HG02970 (cell line): ENCODE measurements around the gene SRPK2.
"Not testable (repeated sequence)": the region's sequence is repeated elsewhere in the genome, so short reads cannot be mapped to it uniquely, and the experiment has no call there.

Source experiments
- ATAC-seq: cut with Tn5 transposase; IDR thresholded peaks from one replicate; pipeline ENCODE4 v1.9.1; 2021; ENCODE audit warnings: mild to moderate bottlenecking, moderate library complexity, moderate number of reproducible peaks; ENCODE audit not compliant: unreplicated experiment, low FRiP score

Gene SRPK2

DNA sequence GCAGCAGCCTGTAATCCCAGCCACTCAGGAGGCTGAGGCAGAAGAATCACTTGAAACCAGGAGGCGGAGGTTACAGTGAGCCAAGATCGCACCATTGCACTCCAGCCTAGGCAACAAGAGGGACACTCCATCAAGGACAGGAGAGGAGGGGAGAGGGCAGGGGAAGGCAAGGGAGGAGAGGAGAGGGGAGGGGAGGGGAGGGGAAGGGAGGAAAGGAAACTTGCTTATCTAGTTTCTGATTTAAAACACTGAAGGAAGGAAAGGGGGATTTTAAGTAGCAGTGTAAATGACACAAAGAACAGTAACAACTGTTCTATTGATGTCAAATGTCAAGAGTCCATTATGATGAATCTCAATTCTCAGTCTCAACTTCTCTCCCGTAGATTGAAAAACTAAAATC is 43.7 kb downstream of the SRPK2 start:
- no peak for ATAC-seq

DNA sequence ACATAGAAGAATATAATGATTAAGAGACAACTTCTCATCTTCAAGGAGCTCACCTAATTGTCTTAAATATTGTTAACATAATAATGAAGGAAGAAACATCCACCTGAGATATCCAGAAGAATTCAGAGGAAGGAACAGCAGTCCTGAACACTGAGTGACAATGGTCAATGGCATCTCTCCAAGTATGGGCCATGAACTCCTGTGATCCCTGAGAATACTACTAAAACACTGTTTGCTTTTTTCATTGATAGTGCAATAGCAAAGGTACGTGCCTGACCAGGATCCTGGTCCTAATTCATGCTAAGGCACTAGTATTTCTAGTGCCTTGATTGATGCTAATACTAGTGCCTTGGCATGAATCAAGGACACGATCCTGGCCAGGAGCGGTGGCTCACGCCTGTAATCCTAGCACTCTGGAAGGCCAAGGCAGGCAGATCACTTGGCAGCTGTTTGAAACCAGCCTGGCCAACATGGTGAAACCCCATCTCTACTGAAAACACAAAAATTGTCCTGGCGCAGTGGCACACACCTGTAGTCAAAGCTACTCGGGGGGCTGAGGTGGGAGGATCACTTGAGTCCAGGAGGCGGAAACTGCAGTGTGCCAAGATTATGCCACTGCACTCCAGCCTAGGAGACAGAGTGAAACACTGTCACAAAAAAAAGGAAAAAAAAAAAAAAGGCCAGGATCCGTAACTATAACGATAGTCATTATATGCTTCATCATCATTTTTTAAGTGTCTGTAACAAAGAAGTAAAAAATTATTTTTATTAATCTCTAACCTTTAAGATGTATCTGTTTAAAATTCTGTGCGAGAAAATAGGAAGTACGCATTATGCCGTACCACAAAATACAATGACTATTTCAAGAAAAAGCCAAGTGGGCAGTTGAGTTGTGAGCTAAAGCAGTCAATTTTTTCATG is 49.1 kb downstream of the SRPK2 start:
- ATAC-seq, result no peak

DNA sequence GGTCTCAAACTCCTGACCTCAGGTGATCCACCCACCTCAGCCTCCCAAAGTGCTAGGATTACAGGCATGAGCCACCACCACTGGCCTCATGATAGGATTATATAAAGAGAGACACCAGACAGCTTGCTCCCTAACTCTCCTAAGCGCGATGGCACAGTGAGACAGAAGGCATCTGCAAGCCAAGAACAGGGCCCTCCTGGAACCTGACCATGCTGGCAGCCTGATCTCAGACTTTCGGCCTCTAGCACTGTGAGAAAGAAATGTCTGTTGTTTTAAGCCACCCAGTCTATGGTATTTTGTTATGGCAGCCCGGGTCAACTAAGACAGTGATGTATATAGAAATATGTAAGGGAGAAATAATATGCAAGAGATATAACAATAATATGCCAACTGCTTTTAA is 51.2 kb downstream of the SRPK2 start:
- ATAC-seq, result no peak

DNA sequence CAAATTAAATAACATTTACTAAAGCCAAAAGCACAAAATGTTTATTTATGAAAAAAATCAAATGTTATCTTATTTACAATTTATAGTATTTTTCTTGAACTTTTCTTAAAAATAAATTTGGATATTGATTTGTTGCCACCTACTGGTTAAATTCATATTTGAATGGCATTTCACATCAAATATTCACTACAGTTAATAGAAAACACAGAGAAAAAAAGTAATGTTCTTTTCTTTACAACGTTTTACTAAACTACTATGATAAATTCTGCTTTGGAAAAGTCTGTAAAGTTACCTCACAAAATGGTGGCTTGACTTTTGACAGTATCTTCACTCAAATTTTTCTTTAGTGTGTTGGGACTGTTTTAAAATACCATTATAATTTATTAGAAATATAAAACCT is 52.7 kb downstream of the SRPK2 start:
- no peak for ATAC-seq

DNA sequence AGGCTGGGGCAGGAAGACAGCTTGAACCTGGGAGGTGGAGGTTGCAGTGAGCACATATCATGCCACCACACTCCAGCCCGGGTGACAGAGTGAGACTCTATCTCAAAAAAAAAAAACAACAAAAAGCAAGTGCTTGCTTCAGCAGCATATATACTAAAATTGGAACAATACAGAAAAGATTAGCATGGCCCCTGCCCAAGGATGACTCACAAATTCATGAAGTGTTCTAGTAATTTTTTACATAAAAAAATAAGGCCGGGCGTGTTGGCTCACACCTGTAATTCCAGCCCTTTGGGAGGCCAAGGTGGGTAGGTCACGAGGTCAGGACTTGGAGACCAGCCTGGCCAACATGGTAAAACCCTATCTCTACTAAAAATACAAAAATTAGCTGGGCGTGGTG is 56.1 kb downstream of the SRPK2 start:
- ATAC-seq, result not testable (repeated sequence)

DNA sequence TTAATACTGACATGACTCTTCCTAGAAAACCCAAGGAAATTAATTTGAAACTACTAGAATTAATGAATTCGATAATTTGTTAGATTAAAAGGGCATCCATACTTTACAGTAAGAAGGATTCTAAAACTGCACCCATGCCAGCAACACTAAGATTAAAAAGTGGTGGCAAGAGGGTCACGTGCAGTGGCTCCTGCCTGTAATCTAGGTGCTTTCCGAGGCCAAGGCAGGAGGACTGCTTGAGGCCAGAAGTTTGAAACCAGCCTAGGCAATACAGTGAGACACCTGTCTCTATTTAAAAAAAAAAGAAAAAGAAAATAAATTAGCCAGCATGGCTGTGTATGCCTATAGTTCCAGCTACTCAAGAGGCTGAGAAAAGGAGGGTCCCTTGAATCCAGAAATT is 58.2 kb downstream of the SRPK2 start:
- ATAC-seq, result no peak

DNA sequence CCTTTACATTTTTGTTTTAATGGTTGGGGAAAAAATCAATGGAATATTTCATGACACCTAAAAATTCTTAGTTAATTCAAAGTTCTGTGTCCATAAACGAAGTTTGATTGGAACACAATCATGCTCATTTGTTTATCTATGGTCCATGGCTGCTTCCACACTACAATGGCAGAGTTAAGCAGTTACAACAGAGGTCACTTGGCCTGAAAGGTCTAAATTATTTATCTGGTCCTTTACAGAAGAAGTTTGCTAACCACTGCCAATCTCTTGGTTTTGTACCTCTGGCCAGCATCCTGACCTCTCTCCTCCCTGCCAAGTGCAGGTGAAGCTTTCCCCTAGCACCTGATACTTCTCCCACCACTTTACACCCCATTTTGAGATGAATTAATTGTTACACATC is 61.5 kb downstream of the SRPK2 start:
- ATAC-seq, result no peak

DNA sequence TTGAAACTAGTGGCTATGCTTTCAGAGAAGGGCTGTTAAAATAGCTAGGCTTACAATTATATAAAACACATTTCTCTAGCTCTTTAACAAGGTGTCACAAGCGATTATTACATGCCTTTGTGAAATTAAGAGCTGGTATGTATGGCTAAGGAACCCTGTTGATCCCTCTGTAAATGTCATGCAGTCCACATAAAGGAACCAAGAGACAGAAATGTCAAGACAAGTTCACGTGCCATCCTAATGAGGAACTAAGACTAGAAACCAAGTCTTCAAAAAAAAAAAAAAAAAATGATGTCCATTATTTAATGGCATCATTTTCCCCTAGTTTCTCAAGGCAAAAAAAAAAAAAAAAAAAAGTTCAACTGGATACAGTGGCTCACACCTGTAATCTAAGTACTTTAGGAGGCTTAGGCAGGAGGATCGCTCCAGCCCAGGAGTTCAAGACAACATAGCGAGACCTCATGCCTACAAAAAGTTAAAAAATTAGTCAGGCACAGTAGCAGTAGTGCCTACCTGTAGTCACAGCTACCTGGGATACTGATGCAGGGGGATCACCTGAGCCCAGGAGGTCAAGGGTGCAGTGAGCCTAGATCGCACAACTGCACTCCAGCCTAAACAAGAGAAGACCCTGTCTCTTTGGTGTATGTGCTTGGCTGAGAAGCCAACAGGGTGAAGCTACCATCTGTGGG is 63.4 kb downstream of the SRPK2 start:
- no peak for ATAC-seq

DNA sequence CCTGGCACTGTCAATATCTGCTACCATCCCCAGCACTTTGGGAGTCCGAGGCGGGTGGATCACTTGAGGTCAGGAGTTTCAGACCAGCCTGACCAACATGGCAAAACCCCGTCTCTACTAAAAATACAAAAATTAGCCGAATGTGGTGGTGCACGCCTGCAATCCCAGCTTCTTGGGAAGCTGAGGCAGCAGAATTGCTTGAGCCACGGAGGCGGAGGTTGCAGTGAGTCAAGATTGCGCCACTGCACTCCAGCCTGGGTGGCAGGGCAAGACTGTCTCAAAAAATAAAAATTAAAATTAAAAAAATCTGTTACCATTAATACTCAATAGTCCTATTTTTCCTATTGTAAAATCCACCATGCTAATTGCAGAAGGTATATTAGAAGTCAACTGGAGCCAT is 64.1 kb downstream of the SRPK2 start:
- ATAC-seq, result not testable (repeated sequence)

DNA sequence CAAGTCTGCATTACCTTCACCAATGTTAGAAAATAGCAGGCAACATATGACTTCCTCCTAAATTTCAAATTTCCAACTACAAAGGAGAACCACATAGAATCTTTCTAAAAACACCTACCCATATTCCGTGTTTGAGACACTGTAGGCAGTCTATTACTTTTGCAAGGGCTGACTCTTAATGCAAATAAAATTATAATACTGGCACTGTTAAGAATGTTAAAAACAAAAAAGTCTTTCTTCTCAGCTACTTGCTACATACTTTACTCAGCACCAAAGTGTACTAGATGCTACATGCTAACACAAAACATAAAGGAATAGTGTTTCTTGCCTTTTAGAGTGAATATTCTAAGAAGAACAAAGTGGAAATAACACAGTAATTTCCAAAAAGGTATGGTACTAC is 65.4 kb downstream of the SRPK2 start:
- ATAC-seq, result no peak

DNA sequence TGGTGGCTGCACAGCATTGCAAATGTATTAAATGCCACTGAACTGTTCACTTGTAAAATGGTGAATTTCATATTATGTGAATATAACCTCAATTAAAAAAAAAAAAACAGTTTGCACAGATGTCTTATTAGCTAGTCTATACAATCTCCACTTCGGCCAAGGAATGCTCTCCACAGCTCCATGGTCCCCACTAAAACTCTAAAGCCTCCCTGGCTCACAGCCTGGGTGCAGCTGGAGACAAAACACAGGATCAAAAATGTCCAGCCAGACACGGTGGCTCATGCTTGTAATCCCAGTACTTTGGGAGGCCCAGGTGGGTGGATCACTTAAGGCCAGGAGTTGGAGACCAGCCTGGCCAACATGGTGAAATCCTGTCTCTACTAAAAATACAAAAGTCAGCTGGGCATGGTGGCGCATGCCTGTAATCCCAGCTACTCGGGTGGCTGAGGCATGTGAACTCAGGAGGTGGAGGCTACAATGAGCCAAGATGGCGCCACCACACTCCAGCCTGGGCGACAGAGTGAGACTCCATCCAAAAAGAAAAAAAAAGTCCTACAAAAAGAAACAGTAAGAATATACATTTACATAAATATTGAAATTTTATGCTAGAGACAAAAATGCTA is 66.0 kb downstream of the SRPK2 start:
- no peak for ATAC-seq

DNA sequence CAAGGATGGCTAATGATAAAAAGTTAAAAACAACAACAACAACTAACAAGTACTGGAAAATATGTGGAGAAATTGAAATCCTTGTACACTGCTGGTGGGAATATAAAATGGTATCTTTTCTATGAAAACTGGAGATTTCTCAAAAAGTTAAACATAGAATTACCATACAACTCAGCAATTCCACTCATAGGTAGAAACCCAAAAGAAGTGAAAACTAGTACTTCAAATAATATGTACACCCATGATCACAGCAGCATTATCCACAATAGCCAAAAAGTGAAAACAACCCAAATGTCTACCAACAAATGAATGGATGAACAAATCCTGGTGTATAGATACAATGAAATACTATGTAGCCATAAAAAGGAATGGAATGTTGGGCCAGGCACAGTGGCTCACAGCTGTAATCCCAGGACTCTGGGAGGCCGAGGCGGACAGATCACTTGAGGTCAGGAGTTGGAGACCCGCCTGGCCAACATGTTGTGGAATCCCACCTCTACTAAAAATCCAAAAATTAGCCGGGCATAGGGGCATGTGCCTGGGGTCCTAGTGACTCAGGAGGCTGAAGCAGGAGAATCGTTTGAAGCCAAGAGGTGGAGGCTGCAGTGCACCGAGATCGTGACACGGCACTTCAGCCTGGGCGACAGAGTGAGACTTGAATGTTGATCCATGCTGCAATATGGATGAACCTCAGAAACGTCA is 66.8 kb downstream of the SRPK2 start:
- ATAC-seq, result no peak

DNA sequence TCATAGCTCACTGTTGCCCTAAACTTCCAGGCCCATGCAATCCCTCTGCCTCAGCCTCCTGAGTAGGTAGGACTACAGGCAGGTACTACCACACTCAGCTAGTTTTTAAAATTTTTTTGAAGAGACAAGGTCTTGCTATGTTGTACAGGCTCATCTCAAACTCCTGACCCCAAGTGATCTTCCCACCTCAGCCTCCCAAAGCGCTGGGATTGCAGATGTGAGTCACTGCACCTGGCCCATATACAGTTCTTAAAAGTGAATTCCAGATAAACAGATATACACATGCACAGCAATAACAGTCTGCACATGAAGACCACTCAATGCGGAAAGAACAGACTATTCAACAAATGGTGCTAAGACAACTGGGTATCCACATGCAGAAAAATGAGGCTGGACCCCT is 67.8 kb downstream of the SRPK2 start:
- ATAC-seq, result no peak

DNA sequence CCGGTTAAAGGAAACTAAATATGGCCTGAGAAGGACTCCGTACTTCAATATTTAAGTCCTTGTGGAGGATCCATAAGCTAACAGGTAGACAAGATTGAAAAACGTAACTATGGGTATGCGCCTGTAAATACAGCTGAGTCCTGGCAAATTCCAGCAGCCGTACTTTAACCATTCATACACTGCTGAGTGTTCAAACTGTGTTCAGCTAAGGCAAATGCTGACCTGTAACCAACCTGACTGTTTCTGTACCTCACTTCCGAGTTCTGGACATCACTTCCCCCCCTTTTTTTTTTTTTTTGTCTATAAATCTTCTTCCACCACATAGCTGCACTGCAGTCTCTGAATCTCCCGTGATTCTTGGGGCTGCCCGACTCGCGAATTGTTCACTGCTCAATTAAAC is 69.1 kb downstream of the SRPK2 start:
- no peak for ATAC-seq

DNA sequence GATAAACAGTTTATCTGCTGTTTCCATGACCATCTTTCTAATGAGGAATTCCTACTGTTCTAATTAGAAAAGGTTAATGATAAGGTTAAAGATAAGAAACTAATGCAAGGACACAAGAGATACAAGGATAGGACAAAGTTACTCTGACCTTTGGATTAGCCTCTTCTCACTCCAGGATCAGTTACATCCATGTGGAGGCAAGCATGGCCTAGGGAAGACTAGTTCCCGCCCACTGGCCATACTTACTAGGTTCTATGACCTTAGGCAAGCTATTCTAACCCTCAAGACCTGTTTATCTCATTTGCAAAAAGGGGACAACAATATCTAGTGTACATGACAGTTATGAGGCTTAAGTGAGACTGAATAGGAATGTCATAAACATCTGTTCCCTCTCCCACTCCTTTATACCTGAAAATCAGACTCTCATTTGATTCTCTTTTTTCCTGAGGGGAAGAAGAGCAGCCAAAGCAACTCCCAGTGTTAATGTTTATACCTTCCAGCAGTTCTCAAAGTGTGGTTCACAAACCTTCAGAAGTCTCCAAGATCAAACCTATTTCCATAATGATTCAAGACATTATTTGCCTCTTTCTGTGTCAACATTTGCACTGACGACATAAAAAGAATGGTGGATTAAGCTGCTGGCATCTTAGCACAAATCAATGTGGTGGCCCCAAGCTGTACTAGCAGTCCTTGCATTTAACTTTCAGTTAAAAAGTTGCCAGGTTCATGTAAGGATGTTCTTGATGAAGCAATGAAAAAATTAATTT is 72.0 kb downstream of the SRPK2 start:
- no peak for ATAC-seq

DNA sequence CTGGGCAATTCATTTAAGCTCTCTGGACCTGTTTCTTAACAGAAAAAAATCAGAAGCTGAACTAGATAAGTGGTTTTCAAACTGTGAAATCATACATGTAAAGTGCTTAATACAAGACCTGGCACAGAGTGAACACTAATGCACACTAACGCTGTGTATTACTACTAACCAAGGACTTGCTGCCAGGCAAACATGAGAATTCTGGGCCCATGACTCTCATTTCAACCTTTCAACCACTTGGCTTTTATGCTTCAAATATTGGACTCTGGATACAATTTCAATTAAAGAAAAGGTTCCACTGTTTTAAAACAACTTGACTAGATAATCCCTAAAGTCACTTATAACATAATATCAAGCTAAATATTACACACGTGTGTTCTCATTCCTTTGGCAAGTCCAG is 73.4 kb downstream of the SRPK2 start:
- ATAC-seq, result no peak

DNA sequence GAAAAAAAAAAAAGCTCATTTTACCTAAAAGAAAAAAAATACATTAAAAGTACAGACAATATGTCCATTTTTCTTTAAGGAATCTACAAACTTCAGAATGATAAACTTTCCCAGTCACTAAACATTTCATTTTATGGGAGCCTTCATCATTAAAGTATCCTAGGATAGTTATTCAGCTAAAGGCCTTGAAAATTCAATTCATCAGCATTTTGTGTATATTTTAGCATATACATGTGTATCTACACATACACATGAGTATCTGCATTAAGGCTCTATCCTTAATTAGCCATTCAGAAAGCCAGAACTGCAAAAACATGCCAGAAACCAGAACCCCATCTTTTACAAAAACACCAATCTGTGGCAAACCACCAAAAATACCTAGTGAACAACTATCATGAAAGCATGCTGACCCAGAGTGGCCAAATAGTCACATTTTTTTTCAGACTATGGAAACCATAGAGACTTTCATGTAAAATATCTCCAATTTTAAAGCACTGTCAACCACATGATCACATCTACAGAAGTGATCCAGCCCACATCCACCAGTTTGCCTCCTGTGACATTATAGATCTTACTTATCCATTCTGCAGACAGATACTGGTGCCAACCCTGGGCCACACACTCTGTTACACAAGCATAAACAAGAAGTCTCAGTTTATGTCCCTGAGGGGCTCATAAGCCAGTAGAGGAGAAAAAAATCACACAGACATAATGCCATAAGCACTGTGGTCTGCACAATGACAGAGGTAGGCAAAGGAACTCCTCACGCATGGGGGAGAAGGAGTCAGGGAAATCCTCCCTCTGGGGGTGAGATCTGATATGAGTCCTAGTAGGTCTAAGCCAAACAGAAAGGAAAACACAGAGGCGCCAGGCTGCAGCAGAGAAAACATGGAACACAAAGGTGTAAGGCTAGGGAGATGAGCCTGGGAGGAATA is 79.2 kb downstream of the SRPK2 start:
- ATAC-seq, result no peak

DNA sequence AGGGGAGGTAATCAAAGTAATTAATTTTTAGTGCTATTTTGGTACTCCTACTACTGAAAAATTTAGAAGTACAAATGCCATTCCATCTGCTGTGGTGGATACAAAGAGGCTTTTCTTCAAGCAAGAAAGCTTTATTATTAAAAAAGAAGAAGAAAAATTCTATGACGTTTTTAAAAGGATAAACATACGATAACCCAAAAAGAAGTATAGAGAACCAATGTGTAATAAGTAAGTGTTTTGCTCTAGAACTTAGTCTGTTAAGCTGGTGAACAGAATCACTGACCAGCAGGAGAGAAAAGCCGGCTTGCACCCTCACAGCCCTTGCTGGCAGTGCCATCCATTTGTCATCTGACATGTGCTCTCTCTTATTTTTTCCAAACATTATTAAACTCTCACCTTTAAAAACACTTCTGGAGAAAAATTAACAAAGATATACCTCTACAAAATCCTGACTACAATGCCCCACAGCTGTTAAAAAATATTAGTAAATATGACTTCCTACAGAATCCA is 81.5 kb downstream of the SRPK2 start:
- no peak for ATAC-seq

DNA sequence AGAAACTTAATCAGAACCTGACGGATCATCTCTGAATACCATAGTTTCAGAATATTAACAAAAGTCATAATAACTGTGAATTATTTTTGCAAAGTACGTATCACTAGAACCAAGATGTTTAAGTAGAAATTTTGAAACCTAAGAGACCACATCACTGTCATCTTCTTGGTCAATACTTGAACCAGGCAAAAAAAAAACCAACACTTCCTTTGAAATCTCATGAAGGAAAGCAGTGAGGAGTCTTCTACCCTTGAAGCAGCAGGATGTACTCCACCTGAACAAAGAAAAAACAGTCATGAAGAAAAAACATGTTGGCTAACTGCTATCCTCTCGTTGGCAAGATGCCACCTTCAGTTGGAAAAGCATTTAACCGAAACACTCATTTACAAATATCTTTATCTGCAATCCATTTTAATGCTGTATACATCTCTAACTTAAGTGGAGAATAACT is 82.4 kb downstream of the SRPK2 start:
- ATAC-seq, result no peak
